Mesenchymal stem cell (in vitro differentiated cells and primary cell): Measurements from ENCODE around the gene BOD1.
"Not testable (repeated sequence)": the region's sequence is repeated elsewhere in the genome, so short reads cannot be mapped to it uniquely, and the experiment has no call there.

Experiments
- DNase-seq: peaks from one replicate; pipeline ENCODE4 v3.0.0-alpha.2; 2013
- H2AFZ ChIP-seq: one replicate; pipeline ENCODE4 v1.6.1; 2013; ENCODE audit warnings: low read depth, mild to moderate bottlenecking, control low read depth, inconsistent platforms, low read length, moderate library complexity
- H2AK5ac ChIP-seq: 2 replicates; pipeline ENCODE4 v1.6.1; 2013; ENCODE audit warnings: low read length, moderate library complexity, mild to moderate bottlenecking, inconsistent platforms; ENCODE audit not compliant: severe bottlenecking
- H2BK120ac ChIP-seq: one replicate; pipeline ENCODE4 v1.6.1; 2013; ENCODE audit warnings: low read depth, mild to moderate bottlenecking, inconsistent platforms, low read length, moderate library complexity
- H2BK12ac ChIP-seq, 2 experiments: one replicate each; pipeline ENCODE4 v1.6.1; 2013; ENCODE audit warnings: inconsistent platforms in 2 of 2, low read length in 2 of 2, mild to moderate bottlenecking in 2 of 2, moderate library complexity in 2 of 2, control low read depth in 1 of 2
- H2BK15ac ChIP-seq: one replicate; pipeline ENCODE4 v1.6.1; 2013; ENCODE audit warnings: mild to moderate bottlenecking, low read depth, inconsistent platforms; ENCODE audit not compliant: poor library complexity, severe bottlenecking
- H2BK5ac ChIP-seq: 2 replicates; pipeline ENCODE4 v1.6.1; 2013; ENCODE audit warnings: low read depth, mild to moderate bottlenecking, low read length, control low read depth, inconsistent platforms; ENCODE audit not compliant: poor library complexity, severe bottlenecking
- H3K14ac ChIP-seq, 2 experiments: one replicate each; pipeline ENCODE4 v1.6.1; 2013; ENCODE audit warnings: inconsistent platforms in 2 of 2, low read length in 2 of 2, control low read depth in 1 of 2, mild to moderate bottlenecking in 1 of 2, moderate library complexity in 1 of 2
- H3K18ac ChIP-seq, 2 experiments: one replicate each; pipeline ENCODE4 v1.6.1; 2013; ENCODE audit warnings: inconsistent platforms in 2 of 2, low read length in 2 of 2, control low read depth in 1 of 2, low read depth in 1 of 2, mild to moderate bottlenecking in 1 of 2
- H3K23ac ChIP-seq, 2 experiments: one replicate each; pipeline ENCODE4 v1.6.1; 2013; ENCODE audit warnings: inconsistent platforms in 2 of 2, low read length in 2 of 2, mild to moderate bottlenecking in 2 of 2, moderate library complexity in 2 of 2, control low read depth in 1 of 2
- H3K27ac ChIP-seq: 2 replicates; pipeline ENCODE4 v1.5.1; 2013; ENCODE audit warnings: mild to moderate bottlenecking, moderate library complexity, low read length, control low read depth, inconsistent platforms; ENCODE audit not compliant: poor library complexity, severe bottlenecking
- H3K27me3 ChIP-seq, 2 experiments: 2 replicates each; pipeline versions ENCODE4 v1.6.1 to v1.7.0; 2013; ENCODE audit warnings: low read length in 2 of 2, mild to moderate bottlenecking in 2 of 2, moderate library complexity in 2 of 2, control low read depth in 1 of 2, inconsistent platforms in 1 of 2; ENCODE audit not compliant: control insufficient read depth in 1 of 2, insufficient read depth in 1 of 2
- H3K36me3 ChIP-seq, 2 experiments: 2 replicates each; pipeline versions ENCODE4 v1.6.1 to v1.7.0; 2013; ENCODE audit warnings: low read length in 2 of 2, control low read depth in 1 of 2, inconsistent platforms in 1 of 2, low read depth in 1 of 2, mild to moderate bottlenecking in 1 of 2; ENCODE audit not compliant: insufficient read depth in 2 of 2, control insufficient read depth in 1 of 2
- H3K4ac ChIP-seq, 2 experiments: one replicate each; pipeline ENCODE4 v1.6.1; 2013; ENCODE audit warnings: inconsistent platforms in 2 of 2, low read length in 2 of 2, mild to moderate bottlenecking in 2 of 2, moderate library complexity in 2 of 2, control low read depth in 1 of 2, low read depth in 1 of 2
- H3K4me1 ChIP-seq: 2 replicates; pipeline ENCODE4 v1.6.1; 2013; ENCODE audit warnings: low read depth, low read length, control low read depth; ENCODE audit not compliant: control insufficient read depth, insufficient read depth
- H3K4me2 ChIP-seq: 2 replicates; pipeline ENCODE4 v1.6.1; 2013; ENCODE audit warnings: low read length, mild to moderate bottlenecking, inconsistent platforms; ENCODE audit not compliant: poor library complexity, severe bottlenecking
- H3K4me3 ChIP-seq, 2 experiments: 2 replicates each; pipeline versions ENCODE4 v1.5.1 to v1.7.0; 2013; ENCODE audit warnings: low read length in 2 of 2, mild to moderate bottlenecking in 2 of 2, control low read depth in 1 of 2, low read depth in 1 of 2; ENCODE audit not compliant: insufficient read depth in 1 of 2
- H3K79me1 ChIP-seq: replicated peaks from 2 replicates; pipeline ENCODE4 v1.6.1; 2013; ENCODE audit warnings: mild to moderate bottlenecking, control low read depth, low read length, inconsistent platforms; ENCODE audit not compliant: poor library complexity, severe bottlenecking
- H3K9ac ChIP-seq: 2 replicates; pipeline ENCODE4 v1.7.0; 2013; ENCODE audit warnings: mild to moderate bottlenecking, low read length, moderate library complexity
- H3K9me3 ChIP-seq: 2 replicates; pipeline ENCODE4 v1.7.0; 2013; ENCODE audit warnings: mild to moderate bottlenecking, low read length; ENCODE audit not compliant: control insufficient read depth
- H4K8ac ChIP-seq: one replicate; pipeline ENCODE4 v1.6.1; 2013; ENCODE audit warnings: inconsistent platforms, mild to moderate bottlenecking, low read length, moderate library complexity
- H4K91ac ChIP-seq: one replicate; pipeline ENCODE4 v1.6.1; 2013; ENCODE audit warnings: mild to moderate bottlenecking, low read length, inconsistent platforms
- WGBS: methylation state at CpG from one replicate; pipeline ENCODE4 v1.1.7; 2013; ENCODE audit warnings: mixed read lengths; 5-methylcytosine and 5-hydroxymethylcytosine counted together

BOD1 gene

GRCh38 chr5:173590436-173591055 lies 25.9 kb downstream of the BOD1 start:
- Histone ChIP-seq H3K4ac (no peak overlapping the region), H2BK12ac (no peak overlapping the region), H3K79me1 (no peaks in the 10 kb centered on the region), H2AK5ac (no peak overlapping the region), H3K27me3 (no peaks in the 10 kb centered on the region), H3K4me3 (no peak overlapping the region), H3K36me3 (peaks cover 0 to 4% of the 10 kb centered on the region in 2 experiments), H4K91ac (no peak overlapping the region), H3K4me1 (no peaks in the 10 kb centered on the region), H2AFZ (no peak overlapping the region), H4K8ac (no peak overlapping the region), H2BK15ac (no peak overlapping the region), H2BK120ac (no peak overlapping the region), H3K14ac (no peak overlapping the region), H3K23ac (no peak overlapping the region), H3K27ac (no peak overlapping the region), H3K9me3 (peaks cover 29% of the 10 kb centered on the region), H2BK5ac (no peak overlapping the region), H3K4me2 (no peak overlapping the region), H3K9ac (no peak overlapping the region), H3K18ac (no peak overlapping the region)
- WGBS, result 85% methylated on average over 8 of the region's 8 CpGs
- DNase-seq, result no peak

DNA sequence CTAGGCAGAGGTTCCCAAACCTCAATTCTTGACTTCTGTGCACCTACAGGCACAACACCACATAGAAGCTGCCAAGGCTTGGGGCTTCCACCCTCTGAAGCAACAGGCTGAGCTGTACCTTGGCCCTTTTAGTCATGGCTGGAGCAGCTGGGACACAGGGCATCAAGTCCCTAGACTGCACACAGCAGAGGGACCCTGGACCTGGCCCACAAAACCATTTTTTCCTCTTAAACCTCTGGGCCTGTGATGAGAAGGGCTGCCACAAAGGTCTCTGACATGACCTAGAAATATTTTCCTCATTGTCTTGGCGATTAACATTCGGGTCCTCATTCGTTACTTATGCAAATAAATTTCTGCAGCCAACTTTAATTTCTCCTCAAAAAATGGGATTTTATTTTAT lies 30.3 kb downstream of the BOD1 start:
- H3K4me1 ChIP-seq, H2AFZ ChIP-seq, H2BK120ac ChIP-seq, H2AK5ac ChIP-seq, H4K91ac ChIP-seq, H2BK15ac ChIP-seq, H3K4me3 ChIP-seq, H3K18ac ChIP-seq, H3K4me2 ChIP-seq, H3K4ac ChIP-seq, H2BK5ac ChIP-seq, H3K14ac ChIP-seq, H3K27me3 ChIP-seq, H3K9ac ChIP-seq, H2BK12ac ChIP-seq, H4K8ac ChIP-seq, H3K79me1 ChIP-seq, DNase-seq, H3K23ac ChIP-seq, H3K36me3 ChIP-seq, H3K27ac ChIP-seq: not testable (repeated sequence)
- WGBS, result 100% methylated on average over 3 of the region's 3 CpGs
- peaks cover 11% of the 10 kb centered on the region for H3K9me3 ChIP-seq

GRCh38 chr5:173583346-173583745 lies 33.1 kb downstream of the BOD1 start:
- Histone ChIP-seq H3K79me1 (no peaks in the 10 kb centered on the region), H4K8ac (peak overlapping the region; percentile 70), H2AK5ac (no peak overlapping the region), H3K14ac (peak overlapping the region in 1 of 2 experiments; percentile 16), H2BK15ac (no peak overlapping the region), H3K4me1 (peaks cover 2% of the 10 kb centered on the region), H3K36me3 (no peaks in the 10 kb centered on the region), H3K4ac (no peak overlapping the region), H4K91ac (no peak overlapping the region), H3K23ac (no peak overlapping the region), H3K4me2 (no peak overlapping the region), H3K27ac (no peak overlapping the region), H2BK12ac (peak overlapping the region in 1 of 2 experiments; percentile 49), H2BK120ac (peak overlapping the region; percentile 52), H3K4me3 (no peak overlapping the region), H2BK5ac (no peak overlapping the region), H2AFZ (no peak overlapping the region), H3K9me3 (peaks cover 17% of the 10 kb centered on the region), H3K18ac (no peak overlapping the region), H3K9ac (no peak overlapping the region), H3K27me3 (peaks cover 0 to 8% of the 10 kb centered on the region in 2 experiments)
- DNase-seq, result peak; percentile 8
- WGBS, result 67% methylated on average over 2 of the region's 2 CpGs

GRCh38 chr5:173582216-173583111 lies 34.0 kb downstream of the BOD1 start:
- Histone ChIP-seq H3K14ac (no peak overlapping the region), H2BK5ac (no peak overlapping the region), H2BK12ac (peak overlapping the region; percentile 57 to 89), H3K27ac (no peak overlapping the region), H3K9ac (no peak overlapping the region), H3K4ac (peak overlapping the region in 1 of 2 experiments; percentile 4), H3K18ac (peak overlapping the region; percentile 63 to 88), H2BK15ac (no peak overlapping the region), H3K36me3 (no peaks in the 10 kb centered on the region), H3K9me3 (peaks cover 15% of the 10 kb centered on the region), H2BK120ac (no peak overlapping the region), H3K4me2 (no peak overlapping the region), H3K4me3 (no peak overlapping the region), H3K79me1 (no peaks in the 10 kb centered on the region), H3K4me1 (peaks cover 2% of the 10 kb centered on the region), H3K27me3 (peaks cover 0 to 8% of the 10 kb centered on the region in 2 experiments), H3K23ac (no peak overlapping the region), H4K91ac (peak overlapping the region; percentile 6), H2AK5ac (no peak overlapping the region), H4K8ac (peak overlapping the region; percentile 69), H2AFZ (no peak overlapping the region)
- peak; percentile 62 for DNase-seq
- WGBS, result 57% methylated on average over 12 of the region's 12 CpGs
